ENCODE measurements around the gene COL19A1.

The COL19A1 gene

GRCh38 chr6:70225055-70225454, 358.7 kb downstream of the COL19A1 start:
- DNase-seq (ENCODE audit: low read depth), result no peak

GRCh38 chr6:70231311-70231710, 365.0 kb downstream of the COL19A1 start:
- no peak for DNase-seq (ENCODE audit: low read depth)

GRCh38 chr6:70234561-70235236, 368.3 kb downstream of the COL19A1 start:
- DNase-seq (ENCODE audit: low read depth), result no peak

- DNase-seq (ENCODE audit: low read depth), result no peak
Observed at GRCh38 chr6:70236343-70236742, 370.0 kb downstream of the COL19A1 start.

GRCh38 chr6:70241031-70241430, 374.7 kb downstream of the COL19A1 start:
- DNase-seq (ENCODE audit: low read depth), result no peak

- no peak for DNase-seq (ENCODE audit: low read depth)
Observed at GRCh38 chr6:70241991-70242420, 375.6 kb downstream of the COL19A1 start.

GRCh38 chr6:70246118-70246517, 379.8 kb downstream of the COL19A1 start:
- DNase-seq (ENCODE audit: low read depth), result no peak

GRCh38 chr6:70252604-70253003, 386.2 kb downstream of the COL19A1 start:
- no peak for DNase-seq (ENCODE audit: low read depth)

- no peak for DNase-seq (ENCODE audit: low read depth)
Observed at GRCh38 chr6:70253923-70254322, 387.6 kb downstream of the COL19A1 start.

GRCh38 chr6:70254784-70255183, 388.4 kb downstream of the COL19A1 start:
- DNase-seq (ENCODE audit: low read depth), result no peak

- no peak for DNase-seq (ENCODE audit: low read depth)
Observed at GRCh38 chr6:70257768-70258273, 391.5 kb downstream of the COL19A1 start.

- DNase-seq (ENCODE audit: low read depth), result no peak
Observed at GRCh38 chr6:70258483-70258882, 392.1 kb downstream of the COL19A1 start.
